Epidermal melanocyte (primary cell): Measurements from ENCODE around the gene ISLR.

Experiments used
- DNase-seq: peaks from one replicate; pipeline ENCODE4 v3.0.0; 2011; ENCODE audit warnings: low spot score; ENCODE audit not compliant: insufficient read length

ISLR gene

DNA sequence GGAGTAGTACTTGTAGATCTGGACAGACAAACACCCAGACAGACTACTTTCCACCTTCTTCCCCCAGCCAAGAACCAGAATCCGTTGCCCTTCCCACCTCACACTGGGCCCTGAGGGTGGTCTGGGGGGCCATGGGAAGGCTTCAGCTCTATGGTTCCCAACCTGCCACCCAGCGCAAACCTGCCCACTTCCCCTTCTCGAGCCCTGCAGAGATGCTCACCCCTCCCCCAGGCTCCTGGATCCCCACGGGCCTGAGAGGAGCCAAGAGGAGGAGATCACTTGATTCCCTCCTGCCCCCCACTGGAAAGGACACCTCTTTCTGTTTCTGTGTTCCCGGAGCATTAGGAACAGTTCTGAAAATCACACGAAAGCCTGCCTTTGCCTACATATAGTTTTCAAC lies 20.4 kb downstream of the ISLR start:
- no peak for DNase-seq

DNA sequence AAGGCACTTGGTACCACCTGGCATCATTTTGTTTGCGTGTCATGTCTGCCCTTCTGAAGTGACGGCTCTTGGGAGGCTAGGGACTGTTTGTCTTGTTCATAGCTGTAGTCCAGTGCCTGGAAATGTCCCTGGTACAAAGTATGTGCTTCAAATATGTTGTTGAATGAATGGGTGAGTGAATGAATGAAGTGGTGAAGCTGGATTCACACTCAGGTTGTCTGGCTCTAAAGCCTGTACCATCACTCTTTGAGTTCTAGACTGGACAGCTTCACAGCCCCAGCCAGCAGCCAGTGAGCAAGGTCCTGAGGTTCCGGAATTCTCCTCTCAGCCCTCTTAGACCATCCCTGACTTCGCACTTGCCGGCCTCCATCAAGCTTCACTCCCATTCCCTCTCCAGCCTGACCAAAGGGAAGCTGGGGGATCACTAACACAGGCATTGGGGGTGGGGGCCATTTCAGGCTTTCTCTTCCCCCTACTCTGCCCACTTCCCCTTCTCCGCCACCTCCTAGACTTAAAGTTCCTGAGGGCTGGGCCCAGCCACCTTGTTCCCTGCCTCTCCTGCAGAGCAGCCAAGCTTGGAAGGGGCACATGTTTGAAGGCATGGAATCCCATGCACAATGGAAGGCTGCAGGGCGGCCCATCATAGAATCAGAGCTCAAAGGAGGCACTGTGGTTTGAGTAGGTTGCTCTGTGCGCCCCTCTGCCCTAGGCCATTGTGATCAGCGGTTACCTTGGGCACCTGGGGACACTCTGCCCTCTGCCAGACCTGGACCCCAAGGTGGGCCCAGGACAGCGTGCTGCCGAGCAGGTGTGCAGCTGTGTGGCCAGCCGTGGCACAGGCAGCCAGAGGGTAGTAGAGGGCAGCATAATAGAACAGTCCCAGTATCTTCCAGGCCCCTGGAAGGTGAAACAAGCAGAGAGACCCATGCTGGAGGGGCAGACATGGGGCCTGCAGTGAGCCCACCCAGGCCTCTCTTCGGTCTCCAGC lies 21.4 kb downstream of the ISLR start:
- no peak for DNase-seq

DNA sequence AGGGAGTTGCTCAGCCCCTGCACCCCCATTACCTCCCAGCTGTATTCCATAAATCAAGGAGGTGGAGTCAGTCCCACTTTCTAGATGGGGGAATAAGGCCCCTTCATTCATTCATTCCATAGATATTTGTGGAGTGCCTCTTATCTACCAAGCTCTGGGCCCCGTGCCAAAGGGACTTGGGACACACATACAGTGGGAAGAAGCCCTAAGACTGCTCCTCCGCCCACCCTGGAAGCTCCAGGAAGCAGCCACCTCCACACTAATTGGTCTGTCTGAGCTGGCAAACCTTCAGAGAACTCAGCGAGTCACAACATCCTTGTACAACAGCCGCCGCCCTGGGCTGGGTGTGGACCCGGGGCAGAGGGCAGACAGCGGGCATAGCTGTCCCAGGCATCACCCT lies 22.7 kb downstream of the ISLR start:
- no peak for DNase-seq

DNA sequence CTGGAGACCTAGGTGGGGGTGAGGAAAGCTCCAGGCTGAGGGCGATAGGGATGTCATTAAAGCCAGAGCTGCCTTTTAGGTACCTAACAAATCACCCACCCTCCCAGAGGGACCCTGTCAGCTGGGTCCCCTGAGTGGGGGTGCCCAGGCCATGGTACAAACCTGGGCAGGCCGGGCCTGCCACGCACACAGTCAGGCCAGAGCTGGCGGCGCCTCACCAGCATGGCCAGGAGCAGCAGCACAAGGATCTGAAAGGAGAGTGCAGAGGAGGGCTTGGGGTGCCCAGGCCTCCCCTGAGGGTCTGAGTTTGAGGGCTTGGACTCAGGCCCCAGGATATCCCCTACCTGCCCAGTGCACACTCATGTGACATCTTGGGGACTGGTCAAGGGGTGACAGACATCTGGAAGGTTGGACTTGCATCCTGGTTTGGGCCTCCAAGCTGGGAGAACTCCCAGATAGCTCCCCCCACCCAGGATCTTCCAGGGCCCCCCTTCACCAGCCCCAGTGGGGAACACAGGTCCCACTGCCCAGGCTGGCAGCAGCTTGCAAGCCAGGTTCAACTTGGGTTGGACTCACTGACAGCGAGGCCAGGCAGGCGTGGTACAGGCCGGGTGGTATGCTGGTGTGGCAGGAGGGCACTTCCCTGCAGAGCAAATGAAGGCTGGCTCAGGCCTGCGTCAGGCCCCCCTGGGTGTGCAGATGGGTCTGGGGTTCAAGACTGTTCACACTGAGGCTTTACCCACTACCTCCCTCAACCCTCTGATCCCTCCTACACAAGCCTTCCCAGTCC lies 23.9 kb downstream of the ISLR start:
- no peak for DNase-seq

DNA sequence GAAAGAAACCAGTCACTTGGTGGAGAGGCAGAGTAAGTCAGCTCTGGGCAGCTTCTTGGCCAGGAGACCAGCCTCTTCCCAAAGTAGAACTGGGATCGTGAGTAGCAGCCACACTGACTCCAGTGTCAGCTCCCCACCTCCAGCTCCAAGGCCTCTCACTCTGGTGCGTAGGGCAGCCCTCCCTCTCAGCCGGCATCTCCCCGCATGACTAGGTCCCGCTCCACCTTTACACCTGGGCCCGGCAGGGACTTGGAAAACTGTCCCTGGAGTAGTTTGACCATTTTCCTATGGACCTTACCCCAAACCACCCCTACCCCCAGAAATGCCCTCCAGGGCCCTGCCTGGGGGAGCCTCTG lies 25.8 kb downstream of the ISLR start:
- DNase-seq, result no peak

DNA sequence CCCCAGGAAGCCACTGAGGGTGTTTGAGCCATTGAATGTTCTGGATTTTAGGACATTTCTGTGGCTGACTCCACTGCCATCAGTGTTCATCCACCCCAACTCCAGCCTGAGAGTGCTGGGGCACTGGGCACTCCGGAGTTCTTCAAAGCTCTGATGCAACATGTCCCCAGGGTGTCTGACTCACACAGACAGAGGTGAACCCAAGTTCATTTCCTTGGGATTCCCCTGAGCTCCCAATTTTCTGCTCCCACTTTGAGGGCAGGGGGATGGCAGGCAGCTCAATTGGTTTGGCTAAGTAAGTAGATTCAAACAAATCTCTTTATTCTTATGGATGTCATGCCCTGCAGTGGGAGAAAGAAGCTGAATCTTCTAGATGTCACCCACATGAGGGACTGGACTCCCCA lies 26.9 kb downstream of the ISLR start:
- peak; percentile 54 for DNase-seq

DNA sequence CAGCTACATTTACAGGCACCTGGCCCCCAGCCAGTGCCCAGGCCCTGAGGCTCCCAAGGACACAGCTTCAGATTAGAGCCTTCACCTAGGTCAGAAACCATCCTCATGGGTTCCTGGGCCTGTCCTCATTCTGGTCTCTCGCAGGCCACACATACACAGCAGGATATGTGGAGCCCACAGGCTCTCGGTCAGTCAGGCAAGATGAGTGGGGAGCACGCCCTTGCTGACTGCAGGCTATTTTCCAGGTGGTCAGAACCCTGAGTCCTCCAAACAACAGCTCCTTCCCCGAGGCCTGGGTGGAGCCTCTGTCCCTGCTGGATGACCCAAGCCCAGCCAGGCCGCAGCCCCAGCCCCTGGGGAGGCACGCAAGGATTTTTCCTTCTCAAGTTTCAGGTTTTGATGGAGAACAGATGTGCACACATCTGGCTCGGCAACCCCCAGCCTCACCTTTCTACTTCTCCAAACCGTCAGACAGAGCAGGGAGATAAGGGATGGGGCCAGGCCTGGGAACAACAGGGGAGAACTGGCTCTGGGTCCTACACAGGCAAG lies 27.4 kb downstream of the ISLR start:
- DNase-seq, result no peak

DNA sequence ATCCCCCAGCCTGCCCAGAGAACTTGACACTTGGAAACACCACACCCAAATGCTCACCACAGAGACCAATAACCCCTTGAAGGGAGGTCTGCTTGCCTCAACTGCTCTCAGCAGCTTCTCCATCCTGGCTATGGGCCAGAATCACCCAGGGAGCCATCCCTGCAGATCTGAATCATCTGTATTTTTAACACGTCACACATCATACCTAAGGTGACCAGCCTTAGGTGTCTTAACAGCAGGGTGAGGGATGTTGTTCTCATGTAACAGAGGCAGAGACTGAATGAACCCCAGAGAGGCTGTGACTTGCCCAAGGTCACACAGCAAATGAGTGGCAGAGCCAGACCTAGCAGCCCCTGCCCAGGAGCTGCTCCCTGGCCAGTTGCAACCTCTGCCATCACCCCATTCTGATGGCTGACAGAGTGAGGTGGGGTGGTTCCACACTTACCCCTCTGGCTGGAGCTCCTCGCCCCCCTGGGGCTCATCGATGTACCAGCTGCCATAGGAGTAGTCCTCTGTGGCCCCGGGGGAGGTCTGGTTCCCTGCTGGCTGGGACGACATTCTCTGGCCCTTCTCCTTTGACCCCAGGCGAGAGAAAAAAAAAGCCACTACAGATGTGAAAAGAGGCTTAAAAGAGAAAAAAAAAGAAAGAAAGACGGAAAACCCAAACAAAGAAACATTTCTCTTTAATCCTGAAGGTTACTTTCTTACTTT lies 28.4 kb downstream of the ISLR start:
- DNase-seq, result no peak

DNA sequence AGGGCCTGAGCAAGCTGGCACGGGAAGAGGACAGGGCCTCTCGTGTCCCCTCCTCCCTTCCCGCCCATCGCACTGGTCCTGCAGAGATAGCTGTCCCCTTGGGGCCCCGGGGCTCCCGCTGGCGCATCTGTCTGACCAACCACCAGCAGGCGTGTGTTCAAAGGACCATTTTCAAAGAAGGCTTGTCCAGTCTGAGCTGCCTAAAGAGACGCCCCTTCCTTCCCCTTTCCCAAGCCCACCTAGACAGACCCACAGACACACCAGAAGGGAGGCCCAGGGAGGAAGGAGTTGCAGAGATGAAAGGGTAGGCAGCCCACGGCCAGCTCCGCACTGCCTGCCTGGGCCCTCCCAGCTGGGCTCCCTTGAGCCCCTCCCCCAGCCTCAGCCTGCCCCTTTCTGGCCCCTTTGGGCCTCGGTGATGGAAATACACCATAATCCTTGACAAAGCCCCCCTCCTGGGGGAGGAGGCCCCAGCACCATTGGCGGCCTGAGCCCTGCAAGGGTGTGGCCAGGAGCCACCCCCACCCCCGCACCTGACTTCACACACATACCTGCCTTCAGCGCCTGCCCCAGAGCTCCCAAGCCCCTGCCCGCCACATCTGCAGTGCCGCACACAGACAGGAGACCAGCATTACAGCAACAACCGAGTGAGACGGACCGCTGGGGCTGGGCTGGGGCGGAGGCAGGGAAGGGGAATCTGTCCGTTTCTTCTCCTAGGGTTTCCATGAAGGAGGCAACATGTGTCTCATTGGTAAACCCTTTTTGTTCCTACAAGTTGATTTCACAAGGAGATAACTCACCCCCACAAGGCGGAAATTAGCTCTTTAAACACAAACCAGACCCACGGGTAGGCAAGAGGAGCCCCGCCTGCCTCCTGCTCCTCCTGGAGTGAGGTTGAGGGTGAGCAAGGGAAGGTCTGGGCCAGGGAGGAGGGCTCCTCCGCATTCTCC lies 29.2 kb downstream of the ISLR start, which contains the start of gene STRA6:
TSS of gene STRA6 (minus strand) at position 336 of the 950 bp plus-strand sequence. CDS start 520 bp downstream, outside the sequence.
- no peak for DNase-seq

DNA sequence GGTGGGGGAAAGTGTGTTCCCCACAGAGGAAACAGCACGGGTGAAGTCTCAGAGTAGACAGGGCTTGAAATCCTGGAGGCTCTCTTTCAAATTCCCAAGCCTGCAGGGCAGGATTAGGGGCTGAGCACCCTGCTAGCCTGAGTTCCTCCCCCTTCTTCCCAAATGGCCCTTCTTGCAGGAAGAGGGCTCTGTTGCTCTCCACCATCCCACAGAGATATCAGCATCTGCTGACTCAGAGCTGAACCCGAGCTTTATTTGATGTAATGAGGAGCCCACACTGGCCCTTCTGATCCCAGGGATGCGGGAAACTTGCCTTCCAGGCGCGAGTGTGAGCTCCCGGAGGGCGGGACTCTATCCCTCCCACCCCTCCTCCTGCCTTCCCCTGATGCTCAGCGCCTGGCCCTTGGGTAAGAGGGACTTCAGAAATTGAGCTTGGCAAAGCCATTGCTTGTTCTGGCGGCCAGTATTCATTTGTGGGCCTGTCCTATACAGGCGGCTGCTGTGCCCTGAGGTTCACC lies 30.5 kb downstream of the ISLR start:
- no peak for DNase-seq

DNA sequence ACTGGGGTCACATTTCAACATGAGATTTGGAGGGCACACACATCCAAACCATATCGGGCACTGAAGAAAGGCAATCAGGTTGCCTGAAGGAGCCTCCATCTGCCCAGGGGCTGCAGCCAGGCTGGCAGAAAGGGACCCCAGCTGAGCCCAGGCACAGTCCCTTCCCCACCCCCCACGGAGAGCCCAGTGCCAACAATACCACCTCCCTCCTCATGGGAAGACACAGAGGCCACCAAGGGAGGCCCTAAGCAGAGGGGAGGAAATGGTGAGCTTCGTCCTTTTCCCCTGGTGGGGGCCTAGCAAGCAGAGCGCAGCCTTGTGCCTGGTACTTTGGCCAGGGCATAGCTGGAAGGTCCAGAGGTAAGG lies 32.1 kb downstream of the ISLR start:
- no peak for DNase-seq

DNA sequence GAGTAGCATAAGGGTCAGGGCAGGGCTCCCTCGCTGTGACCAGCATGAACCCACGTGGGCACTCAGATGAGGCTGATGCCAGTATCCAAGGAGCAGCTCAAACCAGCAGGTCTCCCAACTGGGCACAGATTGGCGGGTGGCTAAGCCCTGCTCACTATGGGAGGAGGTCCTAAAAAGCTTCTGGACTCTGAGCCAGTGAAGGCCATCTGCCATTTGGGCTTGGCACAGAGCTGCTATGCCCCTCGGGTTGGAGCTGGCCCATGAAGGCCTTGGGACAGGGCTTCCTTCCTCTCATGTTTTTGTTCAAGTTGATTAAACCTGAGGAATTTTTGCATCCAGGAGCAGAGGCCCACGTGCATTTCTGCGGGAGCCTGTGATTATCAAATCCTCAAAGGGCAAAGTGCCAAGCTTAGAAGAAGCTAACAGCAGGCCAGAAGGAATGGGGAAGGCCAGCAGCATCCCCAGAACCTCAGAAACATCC lies 33.3 kb downstream of the ISLR start:
- DNase-seq, result no peak

DNA sequence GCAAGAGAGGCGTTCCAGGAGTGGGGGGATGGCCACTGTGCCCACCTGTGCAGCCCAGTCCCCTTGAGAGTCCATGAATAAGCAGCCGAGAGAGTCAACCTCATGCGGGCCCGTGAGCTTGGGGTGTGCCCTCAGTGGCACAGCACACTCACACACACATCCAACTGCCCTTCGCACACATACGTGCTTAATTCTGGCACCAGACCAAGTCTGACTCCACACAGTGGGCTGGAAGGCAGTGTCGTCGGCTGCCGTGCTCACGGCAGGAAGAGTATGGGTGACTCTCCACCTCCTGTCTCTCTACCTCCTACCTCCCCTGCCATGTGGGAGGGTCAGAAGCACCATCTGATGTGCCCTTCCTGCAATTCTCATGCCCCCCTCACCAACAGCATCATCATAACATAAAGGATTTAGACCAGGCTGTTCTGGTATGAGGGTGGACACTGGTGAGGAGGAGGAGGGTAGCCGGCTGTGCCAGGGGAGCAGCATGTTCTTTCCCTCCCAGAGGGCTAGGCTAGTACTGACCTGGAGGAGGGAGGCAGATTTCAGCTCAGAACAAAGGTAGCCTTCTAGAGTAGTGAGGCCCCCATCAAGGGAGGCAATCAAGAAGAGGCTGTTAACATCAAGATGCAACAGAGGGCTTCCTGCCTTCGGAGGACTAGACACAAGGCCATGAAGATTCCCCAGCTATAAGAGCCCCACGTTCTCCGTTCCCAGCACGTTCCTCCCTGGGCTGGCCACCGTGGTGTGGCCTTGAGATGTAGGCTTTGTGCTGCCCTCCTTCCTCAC lies 34.3 kb downstream of the ISLR start:
- no peak for DNase-seq

DNA sequence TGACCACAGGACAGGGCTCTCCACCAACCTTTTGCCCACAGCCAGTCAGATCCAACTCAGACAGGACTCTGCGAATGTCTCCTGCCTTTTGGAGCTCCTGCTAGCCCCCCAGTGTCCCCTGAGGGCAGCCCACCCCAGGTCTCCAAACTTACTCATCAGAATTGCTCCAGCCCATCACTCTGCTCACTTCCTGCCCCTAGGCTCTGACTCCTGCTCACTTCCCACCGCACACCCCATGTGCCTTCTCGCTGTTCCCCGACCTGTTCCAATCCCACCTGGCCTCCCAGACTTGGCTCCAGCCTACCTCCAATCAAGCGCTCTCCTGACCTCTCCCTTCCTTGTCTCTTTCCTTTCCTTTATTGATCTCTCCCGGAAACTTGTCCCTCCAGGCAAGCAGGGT lies 35.0 kb downstream of the ISLR start:
- DNase-seq, result no peak

DNA sequence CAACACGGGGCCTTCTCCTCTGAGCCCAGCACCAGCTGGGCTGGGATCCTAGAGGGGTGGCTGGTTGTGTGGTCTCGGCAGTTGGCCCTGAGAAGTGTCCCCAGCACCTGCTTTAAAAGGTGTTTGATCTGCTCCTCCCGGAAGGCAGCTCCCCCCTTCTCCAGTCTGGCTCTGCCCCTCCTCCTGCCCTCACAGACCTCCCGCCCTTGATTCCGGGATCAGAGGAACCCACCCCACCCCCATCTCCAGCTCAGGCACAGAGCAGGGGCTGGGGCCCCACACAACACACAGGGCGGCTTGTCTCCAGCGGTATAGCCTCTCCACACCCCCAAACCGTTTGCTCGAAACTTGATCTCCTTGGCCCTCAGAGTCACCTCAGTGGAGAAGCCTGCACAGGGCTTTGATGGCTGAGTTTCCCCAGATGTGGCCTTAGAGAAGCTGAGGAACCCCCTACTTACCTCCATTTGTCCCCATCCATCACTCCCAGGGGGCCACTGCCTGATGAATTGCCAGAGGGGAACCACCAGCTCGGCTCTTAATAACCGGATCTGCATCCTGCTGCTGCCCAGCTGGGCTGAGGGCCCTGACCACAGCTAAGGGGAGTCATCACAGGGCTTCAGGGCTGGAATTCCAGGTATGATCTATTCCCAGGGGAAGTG lies 35.5 kb downstream of the ISLR start:
- no peak for DNase-seq

DNA sequence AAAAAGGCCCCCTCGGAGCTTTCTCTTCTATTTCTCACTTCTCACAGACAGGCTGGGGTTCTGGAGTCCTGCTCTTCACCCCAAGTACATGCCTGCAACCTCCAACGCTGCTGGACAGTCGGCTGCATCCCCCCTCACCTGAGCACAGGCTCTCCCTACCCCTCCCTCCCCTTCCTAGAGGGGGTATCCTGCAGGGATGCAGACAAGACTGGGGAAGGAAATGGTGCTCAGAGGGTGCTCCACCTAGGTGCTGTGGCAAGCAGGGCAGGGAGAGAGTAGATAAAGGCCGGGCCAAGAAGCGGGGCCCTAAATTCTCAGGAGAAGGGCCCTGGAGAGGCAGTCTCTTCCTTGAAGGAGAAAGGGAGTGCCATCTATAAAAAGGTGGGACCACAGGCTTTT lies 36.0 kb downstream of the ISLR start:
- DNase-seq, result no peak

DNA sequence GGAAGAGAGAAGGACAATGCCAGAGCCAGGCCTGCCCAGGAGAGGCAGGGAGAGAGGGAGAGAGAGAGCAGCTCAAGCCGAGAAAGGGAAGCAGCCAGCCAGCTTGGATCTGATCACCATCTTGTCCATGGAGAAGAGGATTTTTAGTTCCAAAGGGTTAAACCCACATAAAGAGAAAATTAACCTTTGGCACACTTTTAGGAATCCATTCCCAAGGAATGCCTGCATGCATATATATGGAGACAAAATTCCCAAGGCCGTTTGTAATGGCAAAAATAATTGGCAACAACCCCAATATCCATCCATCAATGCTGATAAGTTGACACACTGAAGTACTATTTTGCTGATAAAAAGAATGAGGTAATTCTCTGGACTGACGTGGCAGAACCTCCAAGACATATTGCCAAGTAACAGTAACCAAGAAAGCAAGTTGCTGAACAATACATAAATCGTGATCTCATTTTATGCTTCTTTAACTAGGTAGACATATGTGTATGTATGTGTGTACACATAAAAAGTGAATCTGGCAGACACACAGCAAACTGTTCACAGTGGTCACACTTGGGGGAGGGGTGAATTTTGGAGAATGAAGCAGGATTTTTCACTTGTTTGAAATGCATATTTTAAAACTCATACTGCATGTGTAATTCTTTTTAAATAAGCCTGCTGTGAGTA lies 36.6 kb downstream of the ISLR start:
- DNase-seq, result no peak

DNA sequence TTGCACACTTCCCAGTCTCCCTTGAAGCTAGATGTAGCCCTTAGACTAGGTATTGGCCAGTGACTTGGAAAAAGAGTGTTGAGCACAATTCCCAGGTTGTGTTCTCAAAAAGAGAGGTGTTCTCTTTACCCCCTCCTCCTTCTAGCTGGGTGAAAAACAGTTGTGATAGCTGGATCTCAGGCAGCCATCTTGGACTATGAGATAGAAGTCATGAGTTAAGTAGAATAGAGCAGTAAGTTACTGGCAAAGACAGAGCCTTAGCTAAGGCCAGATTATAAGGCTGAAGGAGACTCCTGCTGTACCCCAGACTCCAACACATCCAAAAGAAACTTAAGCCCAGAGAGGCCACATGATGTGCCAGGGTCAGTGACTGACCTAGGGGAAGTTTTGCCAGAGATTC lies 37.2 kb downstream of the ISLR start:
- no peak for DNase-seq
